HepG2 (cell line): ENCODE measurements around the gene CLEC16A. TPM values are rescaled to one million over a fixed set of nuclear protein-coding genes. Genes with fewer than 3 reads are reported as not detected.
A peak's percentile ranks its signal among the peaks of the same experiment; 100 is the strongest.

Experiments used
- CBFB ChIP-seq: sonication (generic); formaldehyde crosslinking; IDR thresholded peaks from 2 replicates; pipeline ENCODE4 v1.4.0; 2020; ENCODE audit warnings: missing genetic modification reagents
- CENPT ChIP-seq: sonication (generic); formaldehyde crosslinking; IDR thresholded peaks from 2 replicates; pipeline ENCODE4 v1.8.0; 2022; ENCODE audit warnings: low read depth, mild to moderate bottlenecking, moderate library complexity, missing genetic modification reagents
- CERS6 ChIP-seq: sonication (generic); formaldehyde crosslinking; IDR thresholded peaks from 2 replicates; pipeline ENCODE4 v1.5.0; 2020; ENCODE audit warnings: missing genetic modification reagents
- CREBL2 ChIP-seq: sonication (generic); formaldehyde crosslinking; IDR thresholded peaks from 2 replicates; pipeline ENCODE4 v1.8.1; 2023; ENCODE audit warnings: missing genetic modification reagents, mild to moderate bottlenecking, borderline replicate concordance
- DBP ChIP-seq: sonication (generic); formaldehyde crosslinking; IDR thresholded peaks from 2 replicates; pipeline ENCODE4 v1.4.0; 2020; ENCODE audit warnings: missing genetic modification reagents; ENCODE audit errors: not compliant biosample characterization
- FOXM1 ChIP-seq: sonication (generic); formaldehyde crosslinking; IDR thresholded peaks from 2 replicates; pipeline ENCODE4 v1.5.0; 2020; ENCODE audit warnings: missing genetic modification reagents
- GLI4 ChIP-seq: sonication (generic); formaldehyde crosslinking; IDR thresholded peaks from 2 replicates; pipeline ENCODE4 v1.5.1; 2020; ENCODE audit warnings: missing genetic modification reagents, mild to moderate bottlenecking, moderate library complexity, borderline replicate concordance
- HNRNPL ChIP-seq: fragments of 200-400 bp; formaldehyde crosslinking; IDR thresholded peaks from 2 replicates; pipeline ENCODE4 v1.6.1; 2017; ENCODE audit warnings: mild to moderate bottlenecking, low read depth, low read length
- ISX ChIP-seq: sonication (generic); formaldehyde crosslinking; conservative IDR thresholded peaks from 2 replicates; pipeline ENCODE4 v1.5.0; 2020; ENCODE audit warnings: missing genetic modification reagents
- MIER2 ChIP-seq: IDR thresholded peaks from 2 replicates; pipeline ENCODE4 v1.6.1; 2016; ENCODE audit warnings: missing biosample characterization, missing genetic modification reagents
- NONO ChIP-seq, 2 experiments: fragments of 450-650 bp in 1 of 2; sonication (generic) in 1 of 2; formaldehyde crosslinking in 1 of 2; IDR thresholded peaks in 1 of 2; conservative IDR thresholded peaks in 1 of 2; 2 replicates each; pipeline versions ENCODE4 v1.6.1 to v1.8.0; 2017 to 2022; ENCODE audit warnings: mild to moderate bottlenecking in 1 of 2, missing genetic modification reagents in 1 of 2, moderate library complexity in 1 of 2
- NR3C1 ChIP-seq: sonication (generic); formaldehyde crosslinking; IDR thresholded peaks from 2 replicates; pipeline ENCODE4 v1.4.0; 2020; ENCODE audit warnings: missing genetic modification reagents
- PRDM4 ChIP-seq: sonication (generic); formaldehyde crosslinking; IDR thresholded peaks from 2 replicates; pipeline ENCODE4 v1.9.0; 2021; ENCODE audit warnings: missing genetic modification reagents, borderline replicate concordance
- PRMT3 ChIP-seq: sonication (generic); formaldehyde crosslinking; IDR thresholded peaks from 2 replicates; pipeline ENCODE4 v1.8.1; 2022; ENCODE audit warnings: low read depth, mild to moderate bottlenecking, moderate library complexity, missing genetic modification reagents, borderline replicate concordance
- SOX5 ChIP-seq: IDR thresholded peaks from 2 replicates; pipeline ENCODE4 v1.6.1; 2016; ENCODE audit warnings: borderline replicate concordance
- SOX6 ChIP-seq, 2 experiments: fragments of 450-650 bp in 1 of 2; sonication (generic) in 1 of 2; formaldehyde crosslinking in 1 of 2; IDR thresholded peaks; 2 replicates each; pipeline versions ENCODE4 v1.4.0 to v1.6.1; 2017 to 2020; ENCODE audit warnings: antibody characterized with exemption in 1 of 2, mild to moderate bottlenecking in 1 of 2, missing genetic modification reagents in 1 of 2
- TCF7 ChIP-seq: sonication (generic); IDR thresholded peaks from 2 replicates; pipeline ENCODE4 v1.6.1; 2016; ENCODE audit warnings: antibody characterized with exemption, low read depth
- TIGD3 ChIP-seq: sonication (generic); formaldehyde crosslinking; IDR thresholded peaks from 2 replicates; pipeline ENCODE4 v1.5.1; 2020; ENCODE audit warnings: mild to moderate bottlenecking, missing genetic modification reagents, borderline replicate concordance
- TMF1 ChIP-seq: sonication (generic); formaldehyde crosslinking; IDR thresholded peaks from 2 replicates; pipeline ENCODE4 v1.8.1; 2022; ENCODE audit warnings: low read depth, missing genetic modification reagents
- ZBTB34 ChIP-seq: sonication (generic); formaldehyde crosslinking; IDR thresholded peaks from 2 replicates; pipeline ENCODE4 v1.8.0; 2022; ENCODE audit warnings: mild to moderate bottlenecking, missing genetic modification reagents
- ZNF263 ChIP-seq: sonication (generic); formaldehyde crosslinking; IDR thresholded peaks from 2 replicates; pipeline ENCODE4 v1.4.0; 2020; ENCODE audit warnings: missing genetic modification reagents
- ZNF605 ChIP-seq: sonication (generic); formaldehyde crosslinking; IDR thresholded peaks from 2 replicates; pipeline ENCODE4 v1.8.0; 2022; ENCODE audit warnings: mild to moderate bottlenecking, missing genetic modification reagents
- ZSCAN30 ChIP-seq: sonication (generic); formaldehyde crosslinking; IDR thresholded peaks from 2 replicates; pipeline ENCODE4 v1.5.0; 2020; ENCODE audit warnings: mild to moderate bottlenecking, missing genetic modification reagents
- polyA plus RNA-seq, 8 experiments: library from polyadenylated mRNA; depleted of rRNA in 3 of 8; stranded (reverse) in 7 of 8; unstranded in 1 of 8; fragments of >200 nt; fragmentation: Illumina TruSeq in 4 of 8; extraction: Trizol in 4 of 8; gene quantifications; 2 replicates each; pipeline versions ENCODE4 v1.2.1 to v1.2.3, GENCODE V29; 2011 to 2016; ENCODE audit warnings: low read depth in 4 of 8, missing spikeins in 1 of 8, mixed read lengths in 1 of 8; ENCODE audit not compliant: insufficient read depth in 1 of 8
- total RNA-seq, 5 experiments: library from RNA; depleted of rRNA; stranded (reverse); fragments of >200 nt; fragmentation: Illumina TruSeq; extraction: Trizol; gene quantifications; 2 replicates each; pipeline ENCODE4 v1.2.3, GENCODE V29; 2016; ENCODE audit warnings: low read depth in 1 of 5

Gene CLEC16A
- total and polyA plus RNA-seq, 2 of the 13 experiments (the other 11 are each of a cell fraction or from before 2014, with no cell fraction given): 8.5 to 10.3 TPM

GRCh38 chr16:11024333-11025053 lies 80.1 kb downstream of the CLEC16A start (continued):
- no peak for TF ChIP-seq CBFB
- no peak for TF ChIP-seq MIER2
- no peak for TF ChIP-seq CERS6
- TF ChIP-seq NR3C1 (CRISPR knock-in tag): no peak
- TF ChIP-seq ZNF263 (CRISPR knock-in tag): no peak
- no peak for TF ChIP-seq DBP
- TF ChIP-seq HNRNPL: no peak
- TF ChIP-seq TIGD3 (CRISPR knock-in tag): no peak
- no peak for TF ChIP-seq ZNF605
- TF ChIP-seq PRMT3: no peak
- TF ChIP-seq SOX5 (CRISPR knock-in tag): peak; percentile 53
- no peak for TF ChIP-seq NONO (IDR thresholded peaks at IDR 0.05)
- no peak for TF ChIP-seq NONO (CRISPR knock-in tag; conservative IDR thresholded peaks at IDR 0.05)
- no peak for TF ChIP-seq TMF1 (CRISPR knock-in tag)
- no peak for TF ChIP-seq ISX (CRISPR knock-in tag)
- TF ChIP-seq SOX6 (IDR thresholded peaks at IDR 0.05): no peak
- no peak for TF ChIP-seq SOX6 (CRISPR knock-in tag; IDR thresholded peaks at IDR 0.05)
- TF ChIP-seq GLI4: no peak
- no peak for TF ChIP-seq PRDM4 (CRISPR knock-in tag)
- TF ChIP-seq CREBL2: no peak
- TF ChIP-seq TCF7: peak; percentile 87
- TF ChIP-seq CENPT (CRISPR knock-in tag): no peak
- no peak for TF ChIP-seq FOXM1
- TF ChIP-seq ZBTB34 (CRISPR knock-in tag): no peak
- TF ChIP-seq ZSCAN30 (CRISPR knock-in tag): no peak
